HepG2 (cell line): Measurements from ENCODE around the gene TPX2. TPM values are rescaled to one million over a fixed set of nuclear protein-coding genes. Genes with fewer than 3 reads are reported as not detected.

Experiments
- ATAC-seq: fragments of 200-7000 bp; cut with Tn5 transposase; 3 replicates; pipeline ENCODE4 v1.9.1; 2020; ENCODE audit warnings: mild to moderate bottlenecking, moderate library complexity
- BruUV-seq: library from RNA; stranded (reverse); fragments of 400-500 nt; replicated peaks from 2 replicates; lab custom pipeline; 2021; lab: Mats Ljungman, UMichigan
- CTCF ChIA-PET: fragments of 300-600 bp; formaldehyde crosslinking; extraction: SDS; loops from one replicate; lab custom pipeline; 2021; ENCODE audit warnings: low total read pairs, inconsistent platforms, low intra/inter-chr PET ratio; lab: Yijun Ruan, JAX
- POLR2A ChIA-PET: fragments of 350-600 bp; sonication (Branson Sonifier 250); formaldehyde crosslinking; loops from one replicate; lab custom pipeline; 2020; ENCODE audit warnings: antibody characterized with exemption, inconsistent platforms; lab: Yijun Ruan, JAX
- DNase-seq: peaks from one replicate; pipeline ENCODE4 v3.0.0-alpha.2; 2015; ENCODE audit warnings: low spot score
- FAIRE-seq: peaks from 3 replicates; lab custom pipeline; 2011; peaks lifted over from hg19 to GRCh38; lab: Jason Lieb, UNC
- H2AFZ ChIP-seq: one replicate; pipeline ENCODE4 v1.6.1; 2011; ENCODE audit warnings: low read length, inconsistent platforms
- H3K27ac ChIP-seq: fragments of 300-600 bp; 3 replicates; pipeline ENCODE4 v1.8.0; 2011; ENCODE audit warnings: mixed run types, mild to moderate bottlenecking, mixed read lengths, low read length, inconsistent platforms; ENCODE audit not compliant: insufficient read depth; ENCODE audit errors: extremely low read length
- H3K27me3 ChIP-seq, 2 experiments: fragments of 200-600 bp in 1 of 2; 2 replicates in 1 of 2; 3 replicates in 1 of 2; pipeline versions ENCODE4 v1.6.0 to v1.8.0; 2011; ENCODE audit warnings: low read length in 2 of 2, mild to moderate bottlenecking in 2 of 2, moderate library complexity in 2 of 2, inconsistent platforms in 1 of 2; ENCODE audit not compliant: insufficient read depth in 2 of 2, control insufficient read depth in 1 of 2
- H3K36me3 ChIP-seq, 2 experiments: fragments of 200-600 bp in 1 of 2; replicated peaks in 1 of 2; 2 replicates in 1 of 2; 3 replicates in 1 of 2; pipeline versions ENCODE4 v1.5.1 to v1.8.0; 2011; ENCODE audit warnings: low read length in 2 of 2, inconsistent platforms in 1 of 2; ENCODE audit not compliant: insufficient read depth in 2 of 2, control insufficient read depth in 1 of 2
- H3K4me1 ChIP-seq: 2 replicates; pipeline ENCODE4 v1.5.1; 2012; ENCODE audit warnings: low read length, inconsistent platforms; ENCODE audit not compliant: insufficient read depth
- H3K4me2 ChIP-seq: 2 replicates; pipeline ENCODE4 v1.6.0; 2011; ENCODE audit warnings: low read depth, low read length, inconsistent platforms
- H3K4me3 ChIP-seq, 3 experiments: fragments of 200-600 bp in 1 of 3; sonication (generic), shearing (Covaris generic) in 1 of 3; replicated peaks in 1 of 3; 2 replicates each; pipeline ENCODE4 v1.5.1; 2011 to 2016; ENCODE audit warnings: low read length in 3 of 3, inconsistent platforms in 2 of 3, low read depth in 2 of 3, mild to moderate bottlenecking in 2 of 3, control low read depth in 1 of 3, mixed read lengths in 1 of 3; ENCODE audit not compliant: insufficient read depth in 1 of 3
- H3K79me2 ChIP-seq: one replicate; pipeline ENCODE4 v1.6.1; 2011; ENCODE audit warnings: low read length, inconsistent platforms; ENCODE audit not compliant: insufficient read depth
- H3K9ac ChIP-seq: 2 replicates; pipeline ENCODE4 v1.6.0; 2011; ENCODE audit warnings: mild to moderate bottlenecking, low read depth, low read length, inconsistent platforms; ENCODE audit not compliant: insufficient read depth
- H3K9me3 ChIP-seq: 2 replicates; pipeline ENCODE4 v1.5.1; 2012; ENCODE audit warnings: mild to moderate bottlenecking, low read length
- H4K20me1 ChIP-seq: 2 replicates; pipeline ENCODE4 v1.6.0; 2011; ENCODE audit warnings: inconsistent platforms, mild to moderate bottlenecking, low read length, moderate library complexity; ENCODE audit not compliant: insufficient read depth
- ARID4A ChIP-seq: sonication (generic); formaldehyde crosslinking; IDR thresholded peaks from 2 replicates; pipeline ENCODE4 v1.5.0; 2020; ENCODE audit warnings: mild to moderate bottlenecking, missing genetic modification reagents, borderline replicate concordance
- ATF6 ChIP-seq: sonication (generic); formaldehyde crosslinking; conservative IDR thresholded peaks from 2 replicates; pipeline ENCODE4 v1.4.0; 2020; ENCODE audit warnings: missing genetic modification reagents
- DNMT1 ChIP-seq: sonication (generic); formaldehyde crosslinking; IDR thresholded peaks from 2 replicates; pipeline ENCODE4 v1.5.1; 2020; ENCODE audit warnings: mild to moderate bottlenecking, missing genetic modification reagents
- HDAC2 ChIP-seq: sonication (generic); formaldehyde crosslinking; IDR thresholded peaks from 2 replicates; pipeline ENCODE4 v1.4.0; 2020; ENCODE audit warnings: missing genetic modification reagents
- KDM2A ChIP-seq: sonication (generic); formaldehyde crosslinking; IDR thresholded peaks from 2 replicates; pipeline ENCODE4 v1.4.0; 2020; ENCODE audit warnings: low read depth, missing genetic modification reagents, borderline replicate concordance
- MIER3 ChIP-seq: IDR thresholded peaks from 2 replicates; pipeline ENCODE4 v1.6.1; 2016; ENCODE audit warnings: missing compliant biosample characterization, borderline replicate concordance
- STAT6 ChIP-seq: sonication (generic); formaldehyde crosslinking; IDR thresholded peaks from 2 replicates; pipeline ENCODE4 v1.4.0; 2020; ENCODE audit warnings: missing genetic modification reagents, mild to moderate bottlenecking, borderline replicate concordance
- ZMYM4 ChIP-seq: sonication (generic); formaldehyde crosslinking; IDR thresholded peaks from 2 replicates; pipeline ENCODE4 v1.8.1; 2023; ENCODE audit warnings: mild to moderate bottlenecking, missing genetic modification reagents
- ZNF124 ChIP-seq: sonication (generic); formaldehyde crosslinking; IDR thresholded peaks from 2 replicates; pipeline ENCODE4 v1.4.0; 2020; ENCODE audit warnings: missing genetic modification reagents
- ZNF207 ChIP-seq: fragments of 450-650 bp; IDR thresholded peaks from 2 replicates; pipeline ENCODE4 v1.6.1; 2016; ENCODE audit warnings: antibody characterized with exemption, borderline replicate concordance
- ZNF34 ChIP-seq: sonication (generic); formaldehyde crosslinking; IDR thresholded peaks from 2 replicates; pipeline ENCODE4 v1.4.0; 2020; ENCODE audit warnings: mild to moderate bottlenecking, missing genetic modification reagents, borderline replicate concordance
- ZNF547 ChIP-seq: sonication (generic); formaldehyde crosslinking; IDR thresholded peaks from 2 replicates; pipeline ENCODE4 v1.5.1; 2020; ENCODE audit warnings: mild to moderate bottlenecking, missing genetic modification reagents
- ZNF619 ChIP-seq: sonication (generic); formaldehyde crosslinking; IDR thresholded peaks from 2 replicates; pipeline ENCODE4 v1.4.0; 2020; ENCODE audit warnings: mild to moderate bottlenecking, missing genetic modification reagents
- ZNF674 ChIP-seq: sonication (generic); formaldehyde crosslinking; IDR thresholded peaks from 2 replicates; pipeline ENCODE4 v1.5.0; 2020; ENCODE audit warnings: low read depth, mild to moderate bottlenecking, missing genetic modification reagents
- ZNF709 ChIP-seq: sonication (generic); formaldehyde crosslinking; IDR thresholded peaks from 2 replicates; pipeline ENCODE4 v1.5.0; 2020; ENCODE audit warnings: mild to moderate bottlenecking, missing genetic modification reagents
- WGBS: methylation state at CpG from one replicate; pipeline ENCODE4 v1.1.6; 2017; ENCODE audit warnings: low lambda C conversion rate; 5-methylcytosine and 5-hydroxymethylcytosine counted together
- in situ Hi-C: cut with HindIII; loops from 2 replicates; pipeline ENCODE4 v1.10.0; 2017; ENCODE audit warnings: low pct_unique_long_range_greater_than_20kb; ENCODE audit not compliant: extremely low pct_ligation_motif_present
- intact Hi-C: fragments of 100-400 bp; cut with micrococcal nuclease; formaldehyde crosslinking; loops from one replicate; pipeline ENCODE4 v1.10.0; 2022; ENCODE audit not compliant: unreplicated experiment
- polyA plus RNA-seq, 8 experiments: library from polyadenylated mRNA; depleted of rRNA in 3 of 8; stranded (reverse) in 7 of 8; unstranded in 1 of 8; fragments of >200 nt; fragmentation: Illumina TruSeq in 4 of 8; extraction: Trizol in 4 of 8; gene quantifications; 2 replicates each; pipeline versions ENCODE4 v1.2.1 to v1.2.3, GENCODE V29; 2011 to 2016; ENCODE audit warnings: low read depth in 4 of 8, missing spikeins in 1 of 8, mixed read lengths in 1 of 8; ENCODE audit not compliant: insufficient read depth in 1 of 8
- total RNA-seq, 5 experiments: library from RNA; depleted of rRNA; stranded (reverse); fragments of >200 nt; fragmentation: Illumina TruSeq; extraction: Trizol; gene quantifications; 2 replicates each; pipeline ENCODE4 v1.2.3, GENCODE V29; 2016; ENCODE audit warnings: low read depth in 1 of 5

TPX2 gene
- total and polyA plus RNA-seq, 2 of the 13 experiments (the other 11 are each of a cell fraction or from before 2014, with no cell fraction given): 34.3 to 124 TPM

GRCh38 chr20:31843881-31844280, 104.8 kb downstream of the TPX2 start:
- CTCF ChIA-PET: no interaction called here
- intact Hi-C loops: no loop called here
- TF ChIP-seq ARID4A (CRISPR knock-in tag) (no peak), ZNF124 (CRISPR knock-in tag) (no peak), MIER3 (CRISPR knock-in tag) (no peak), ZNF547 (no peak), KDM2A (CRISPR knock-in tag) (no peak), ZMYM4 (CRISPR knock-in tag) (no peak), ZNF34 (no peak), ZNF709 (no peak), ZNF619 (CRISPR knock-in tag) (no peak), DNMT1 (CRISPR knock-in tag) (no peak), STAT6 (CRISPR knock-in tag) (no peak), ZNF674 (CRISPR knock-in tag) (no peak), ATF6 (CRISPR knock-in tag) (no peak), HDAC2 (CRISPR knock-in tag) (no peak), ZNF207 (no peak)

More at GRCh38 chr20:31843881-31844280, 104.8 kb downstream of the TPX2 start:
- Histone ChIP-seq H3K9ac (no peak overlapping the region), H3K9me3 (no peaks in the 10 kb centered on the region), H3K27me3 (peaks cover 15 to 71% of the 10 kb centered on the region in 2 experiments), H3K79me2 (no peaks in the 10 kb centered on the region), H4K20me1 (no peaks in the 10 kb centered on the region), H3K4me2 (no peak overlapping the region), H3K27ac (no peak overlapping the region), H3K4me3 (no peak overlapping the region), H3K36me3 (no peaks in the 10 kb centered on the region), H2AFZ (no peak overlapping the region), H3K4me1 (peaks cover 8% of the 10 kb centered on the region; the same call in 1 of the 2 replicates)
- BruUV-seq: no TSS peak
- FAIRE-seq: no peak
- no peak for DNase-seq
- in situ Hi-C loops: no loop called here
- 25% methylated on average over 5 of the region's 5 CpGs for WGBS
- no peak for ATAC-seq
- POLR2A ChIA-PET: no interaction called here
